Measurements from ENCODE around the gene CCDC90B. TPM values are rescaled to one million over a fixed set of nuclear protein-coding genes. Genes with fewer than 3 reads are reported as not detected.

CCDC90B gene
- total and polyA plus RNA-seq, 4 donors, result 18.8 to 40.5 (median 28.1) TPM

DNA sequence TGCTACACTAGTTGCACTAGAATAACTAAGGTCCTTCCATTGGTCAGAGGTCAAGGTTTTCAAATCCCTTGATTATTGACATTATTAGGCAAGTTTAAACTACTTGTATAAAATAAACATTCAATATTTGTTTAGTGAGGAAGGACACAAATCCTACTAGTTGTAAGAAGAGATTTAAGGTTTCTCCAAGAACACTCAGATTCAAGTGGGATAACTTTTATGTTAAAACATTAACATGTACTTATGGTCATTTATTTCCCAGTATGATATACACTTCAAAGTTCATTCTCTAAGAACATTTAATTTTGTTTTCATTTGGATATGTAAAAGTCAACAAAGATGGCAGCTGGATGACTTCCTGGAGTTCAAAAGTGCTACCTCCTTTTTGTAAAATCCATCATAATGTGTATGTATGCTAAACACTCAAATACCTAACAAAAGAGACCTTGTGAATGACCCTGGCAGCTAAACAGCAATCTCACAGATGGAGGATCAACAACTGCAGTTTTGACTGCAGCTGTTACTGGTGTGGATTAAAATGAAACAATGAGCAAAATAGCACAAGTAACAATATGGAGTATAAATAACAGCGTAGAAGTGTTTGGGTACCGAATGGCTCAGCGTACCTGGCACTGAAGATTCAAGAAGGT, 1.5 kb downstream of the CCDC90B start:
- WGBS, result 9% methylated on average over 3 of the region's 3 CpGs
- H3K27me3 ChIP-seq (ENCODE audit: control insufficient read depth in 4 of 4, insufficient read depth in 4 of 4, low read length in 3 of 4), result no peaks in the 10 kb centered on the region

More for the DNA sequence above, 1.5 kb downstream of the CCDC90B start:
- Histone ChIP-seq H3K9ac (ENCODE audit: low read depth in 1 of 2, low read length in 2 of 2) (peak overlapping the region; percentile 71 to 91), H3K4me3 (ENCODE audit: low read depth in 1 of 3, low read length in 3 of 3) (peak overlapping the region; percentile 83 to 94 (median 94)), H3K36me3 (ENCODE audit: control insufficient read depth in 4 of 4, insufficient read depth in 3 of 4, low read depth in 1 of 4, low read length in 3 of 4) (peaks cover 0 to 4% (median 0%) of the 10 kb centered on the region in 4 donors), H3K4me1 (ENCODE audit: control insufficient read depth in 4 of 4, insufficient read depth in 4 of 4, low read length in 3 of 4) (peaks cover 9 to 50% (median 27%) of the 10 kb centered on the region in 4 donors), H3K9me3 (ENCODE audit: control insufficient read depth in 4 of 4, low read length in 3 of 4) (no peaks in the 10 kb centered on the region), H3K27ac (ENCODE audit: low read depth in 1 of 2, low read length in 2 of 2) (peak overlapping the region in 1 of 2 donors; percentile 98)
- TF ChIP-seq, protein P1, sequence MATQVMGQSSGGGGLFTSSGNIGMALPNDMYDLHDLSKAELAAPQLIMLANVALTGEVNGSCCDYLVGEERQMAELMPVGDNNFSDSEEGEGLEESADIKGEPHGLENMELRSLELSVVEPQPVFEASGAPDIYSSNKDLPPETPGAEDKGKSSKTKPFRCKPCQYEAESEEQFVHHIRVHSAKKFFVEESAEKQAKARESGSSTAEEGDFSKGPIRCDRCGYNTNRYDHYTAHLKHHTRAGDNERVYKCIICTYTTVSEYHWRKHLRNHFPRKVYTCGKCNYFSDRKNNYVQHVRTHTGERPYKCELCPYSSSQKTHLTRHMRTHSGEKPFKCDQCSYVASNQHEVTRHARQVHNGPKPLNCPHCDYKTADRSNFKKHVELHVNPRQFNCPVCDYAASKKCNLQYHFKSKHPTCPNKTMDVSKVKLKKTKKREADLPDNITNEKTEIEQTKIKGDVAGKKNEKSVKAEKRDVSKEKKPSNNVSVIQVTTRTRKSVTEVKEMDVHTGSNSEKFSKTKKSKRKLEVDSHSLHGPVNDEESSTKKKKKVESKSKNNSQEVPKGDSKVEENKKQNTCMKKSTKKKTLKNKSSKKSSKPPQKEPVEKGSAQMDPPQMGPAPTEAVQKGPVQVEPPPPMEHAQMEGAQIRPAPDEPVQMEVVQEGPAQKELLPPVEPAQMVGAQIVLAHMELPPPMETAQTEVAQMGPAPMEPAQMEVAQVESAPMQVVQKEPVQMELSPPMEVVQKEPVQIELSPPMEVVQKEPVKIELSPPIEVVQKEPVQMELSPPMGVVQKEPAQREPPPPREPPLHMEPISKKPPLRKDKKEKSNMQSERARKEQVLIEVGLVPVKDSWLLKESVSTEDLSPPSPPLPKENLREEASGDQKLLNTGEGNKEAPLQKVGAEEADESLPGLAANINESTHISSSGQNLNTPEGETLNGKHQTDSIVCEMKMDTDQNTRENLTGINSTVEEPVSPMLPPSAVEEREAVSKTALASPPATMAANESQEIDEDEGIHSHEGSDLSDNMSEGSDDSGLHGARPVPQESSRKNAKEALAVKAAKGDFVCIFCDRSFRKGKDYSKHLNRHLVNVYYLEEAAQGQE (IDR thresholded peaks at IDR 0.05), result no peak
- TF ChIP-seq EGR1 (IDR thresholded peaks at IDR 0.05; ENCODE audit: low read depth in 2 of 2), result no peak
- peak; percentile 42 for TF ChIP-seq YY1 (IDR thresholded peaks at IDR 0.05)
- TF ChIP-seq, protein P2, sequence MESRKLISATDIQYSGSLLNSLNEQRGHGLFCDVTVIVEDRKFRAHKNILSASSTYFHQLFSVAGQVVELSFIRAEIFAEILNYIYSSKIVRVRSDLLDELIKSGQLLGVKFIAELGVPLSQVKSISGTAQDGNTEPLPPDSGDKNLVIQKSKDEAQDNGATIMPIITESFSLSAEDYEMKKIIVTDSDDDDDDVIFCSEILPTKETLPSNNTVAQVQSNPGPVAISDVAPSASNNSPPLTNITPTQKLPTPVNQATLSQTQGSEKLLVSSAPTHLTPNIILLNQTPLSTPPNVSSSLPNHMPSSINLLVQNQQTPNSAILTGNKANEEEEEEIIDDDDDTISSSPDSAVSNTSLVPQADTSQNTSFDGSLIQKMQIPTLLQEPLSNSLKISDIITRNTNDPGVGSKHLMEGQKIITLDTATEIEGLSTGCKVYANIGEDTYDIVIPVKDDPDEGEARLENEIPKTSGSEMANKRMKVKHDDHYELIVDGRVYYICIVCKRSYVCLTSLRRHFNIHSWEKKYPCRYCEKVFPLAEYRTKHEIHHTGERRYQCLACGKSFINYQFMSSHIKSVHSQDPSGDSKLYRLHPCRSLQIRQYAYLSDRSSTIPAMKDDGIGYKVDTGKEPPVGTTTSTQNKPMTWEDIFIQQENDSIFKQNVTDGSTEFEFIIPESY (IDR thresholded peaks at IDR 0.05), result no peak
- TF ChIP-seq NR2F2 (IDR thresholded peaks at IDR 0.05), result peak; percentile 71
- TF ChIP-seq TAF1 (conservative IDR thresholded peaks at IDR 0.05), result no peak
- TF ChIP-seq FOXA2 (IDR thresholded peaks at IDR 0.05), result peak; percentile 63
- peak; percentile 59 to 70 for TF ChIP-seq HNF4A (conservative IDR thresholded peaks at IDR 0.05)
- TF ChIP-seq, protein P3, sequence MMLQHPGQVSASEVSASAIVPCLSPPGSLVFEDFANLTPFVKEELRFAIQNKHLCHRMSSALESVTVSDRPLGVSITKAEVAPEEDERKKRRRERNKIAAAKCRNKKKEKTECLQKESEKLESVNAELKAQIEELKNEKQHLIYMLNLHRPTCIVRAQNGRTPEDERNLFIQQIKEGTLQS (IDR thresholded peaks at IDR 0.05), result no peak
- TF ChIP-seq, protein P4, sequence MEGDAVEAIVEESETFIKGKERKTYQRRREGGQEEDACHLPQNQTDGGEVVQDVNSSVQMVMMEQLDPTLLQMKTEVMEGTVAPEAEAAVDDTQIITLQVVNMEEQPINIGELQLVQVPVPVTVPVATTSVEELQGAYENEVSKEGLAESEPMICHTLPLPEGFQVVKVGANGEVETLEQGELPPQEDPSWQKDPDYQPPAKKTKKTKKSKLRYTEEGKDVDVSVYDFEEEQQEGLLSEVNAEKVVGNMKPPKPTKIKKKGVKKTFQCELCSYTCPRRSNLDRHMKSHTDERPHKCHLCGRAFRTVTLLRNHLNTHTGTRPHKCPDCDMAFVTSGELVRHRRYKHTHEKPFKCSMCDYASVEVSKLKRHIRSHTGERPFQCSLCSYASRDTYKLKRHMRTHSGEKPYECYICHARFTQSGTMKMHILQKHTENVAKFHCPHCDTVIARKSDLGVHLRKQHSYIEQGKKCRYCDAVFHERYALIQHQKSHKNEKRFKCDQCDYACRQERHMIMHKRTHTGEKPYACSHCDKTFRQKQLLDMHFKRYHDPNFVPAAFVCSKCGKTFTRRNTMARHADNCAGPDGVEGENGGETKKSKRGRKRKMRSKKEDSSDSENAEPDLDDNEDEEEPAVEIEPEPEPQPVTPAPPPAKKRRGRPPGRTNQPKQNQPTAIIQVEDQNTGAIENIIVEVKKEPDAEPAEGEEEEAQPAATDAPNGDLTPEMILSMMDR (IDR thresholded peaks at IDR 0.05; ENCODE audit: low read depth, low read length, missing input control), result no peak
- TF ChIP-seq RAD21 (IDR thresholded peaks at IDR 0.05), result no peak
- TF ChIP-seq RXRA (IDR thresholded peaks at IDR 0.05), result peak; percentile 25 to 31
- no peak for TF ChIP-seq HNF4G (IDR thresholded peaks at IDR 0.05)
- TF ChIP-seq SP1 (IDR thresholded peaks at IDR 0.05), result peak; percentile 20
- TF ChIP-seq, protein P5, sequence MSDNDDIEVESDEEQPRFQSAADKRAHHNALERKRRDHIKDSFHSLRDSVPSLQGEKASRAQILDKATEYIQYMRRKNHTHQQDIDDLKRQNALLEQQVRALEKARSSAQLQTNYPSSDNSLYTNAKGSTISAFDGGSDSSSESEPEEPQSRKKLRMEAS (IDR thresholded peaks at IDR 0.05), result peak; percentile 12
- TF ChIP-seq FOXA1 (IDR thresholded peaks at IDR 0.05), result no peak
- peak in 1 of 2 donors; percentile 42 for TF ChIP-seq JUND (IDR thresholded peaks at IDR 0.05)
- TF ChIP-seq GABPA (IDR thresholded peaks at IDR 0.05 in 1 of 2, conservative IDR thresholded peaks at IDR 0.05 in 1 of 2), result no peak
- DNase-seq (ENCODE audit: low spot score), result no peak

Measured in liver (tissue), 9 donors.